HG02571 (cell line): ENCODE measurements around the gene KDM4C.
"Not testable (repeated sequence)": the region's sequence is repeated elsewhere in the genome, so short reads cannot be mapped to it uniquely, and the experiment has no call there.

Experiments used
- ATAC-seq: cut with Tn5 transposase; IDR thresholded peaks from one replicate; pipeline ENCODE4 v1.9.1; 2021; ENCODE audit warnings: mild to moderate bottlenecking, moderate library complexity; ENCODE audit not compliant: unreplicated experiment

Gene KDM4C

DNA sequence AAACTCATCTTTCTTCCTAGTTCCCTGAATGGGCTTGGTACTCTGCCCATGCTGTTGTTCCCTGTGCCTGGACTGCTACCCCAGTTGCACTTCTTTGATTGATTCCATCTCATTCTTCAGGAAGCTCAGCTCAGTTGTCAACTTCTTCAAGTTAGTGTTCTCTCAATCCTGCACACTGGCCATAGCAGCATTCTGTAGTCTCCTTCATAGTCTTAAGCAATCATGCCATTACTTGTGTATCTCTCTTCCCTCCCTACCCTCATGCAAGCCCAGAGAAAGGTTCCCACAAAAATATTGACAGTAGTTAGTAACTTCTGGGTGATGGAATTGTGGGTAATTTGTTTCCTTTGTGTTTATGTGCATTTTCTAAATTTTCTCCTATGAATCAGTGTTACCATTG is 5.5 kb downstream of the KDM4C start:
- no peak for ATAC-seq

DNA sequence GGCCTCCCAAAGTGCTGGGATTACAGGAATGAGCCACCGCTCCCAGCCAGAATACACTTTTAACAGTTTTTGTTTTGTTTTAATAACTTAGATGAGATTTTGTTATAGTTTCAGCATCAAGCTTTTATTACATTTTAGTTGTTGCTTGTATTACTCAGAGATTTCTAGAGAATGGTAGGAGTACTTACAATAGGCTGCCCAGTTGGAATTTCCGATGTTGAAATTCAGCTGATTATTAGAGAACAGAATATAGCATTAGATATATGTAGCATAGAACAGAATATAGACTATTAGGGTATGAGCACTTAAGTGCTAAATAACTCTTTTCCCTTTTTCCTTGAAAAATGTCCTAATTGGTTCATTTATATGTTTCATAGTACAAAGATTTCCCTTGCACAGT is 6.2 kb downstream of the KDM4C start:
- no peak for ATAC-seq

DNA sequence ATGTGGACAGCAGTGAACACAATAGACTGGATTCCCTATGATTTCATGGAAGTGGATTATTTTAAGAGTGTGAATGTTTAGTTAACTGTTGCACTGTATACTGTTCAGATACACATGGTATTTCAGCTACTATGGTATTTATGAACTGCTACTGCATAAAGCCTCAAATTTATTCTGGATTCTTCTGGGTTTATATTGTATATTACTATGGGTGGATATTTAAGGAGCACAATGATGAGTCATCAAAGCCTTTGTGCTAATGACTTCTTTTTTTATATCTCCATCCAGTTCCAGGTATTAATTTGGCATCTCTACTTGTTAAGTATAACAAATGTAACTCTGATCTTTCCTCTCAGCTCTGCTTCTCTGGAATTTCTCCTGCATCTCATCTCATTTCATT is 6.8 kb downstream of the KDM4C start:
- ATAC-seq, result no peak

DNA sequence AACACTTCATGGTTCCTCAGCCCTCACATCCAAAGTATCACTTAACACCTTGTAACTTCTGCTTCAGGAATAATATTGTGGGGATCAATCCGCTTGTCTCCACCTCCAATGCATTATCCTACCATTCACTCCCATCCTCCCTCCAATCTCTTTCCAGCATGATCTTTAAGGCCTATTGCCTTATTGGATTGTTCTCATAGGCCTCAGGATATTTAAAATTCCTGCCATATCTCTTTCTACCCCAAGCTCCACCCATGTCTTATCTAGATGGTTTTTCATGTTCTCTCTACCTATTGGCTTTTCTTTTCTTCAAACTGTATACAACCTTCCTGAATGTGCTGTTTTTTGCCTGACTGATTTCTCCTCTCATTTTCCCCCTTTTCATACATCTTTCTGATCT is 7.2 kb downstream of the KDM4C start:
- ATAC-seq, result no peak

DNA sequence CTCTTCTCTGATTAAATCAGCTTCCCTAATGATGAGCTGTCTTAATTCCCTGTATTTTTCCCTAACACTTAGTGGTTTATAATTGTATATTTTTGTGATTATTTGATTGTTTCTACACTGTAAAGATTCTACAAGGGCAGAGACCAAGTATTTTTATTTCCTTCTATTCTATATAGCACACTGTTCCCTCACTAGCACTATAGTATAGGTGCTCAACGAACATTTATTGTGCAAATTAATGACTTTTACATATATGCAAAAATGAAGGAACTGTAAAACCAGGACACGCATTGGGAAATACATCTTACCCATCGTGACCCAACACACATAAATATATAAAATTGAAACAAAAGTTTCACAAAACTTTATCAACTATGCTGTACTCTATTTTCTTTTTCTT is 7.6 kb downstream of the KDM4C start:
- ATAC-seq, result no peak

DNA sequence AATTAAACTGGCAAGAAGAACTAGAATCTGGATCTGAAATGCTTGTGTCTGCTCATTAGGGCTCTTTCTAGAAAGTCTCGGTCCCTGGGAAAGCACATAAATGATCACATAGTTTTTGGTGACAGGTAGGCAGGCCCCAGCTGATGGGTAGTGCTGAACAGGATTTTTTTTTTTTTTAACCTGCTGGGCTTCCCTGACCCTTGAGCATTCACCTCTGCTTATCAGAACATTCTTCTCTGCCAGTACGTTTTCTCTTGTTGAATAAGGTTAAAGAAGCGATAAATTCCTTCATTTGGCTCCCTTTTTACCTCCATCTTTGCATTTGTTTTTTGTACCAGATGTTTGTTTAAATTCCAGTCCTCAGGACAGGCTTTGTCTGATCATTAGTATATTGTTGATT is 8.8 kb downstream of the KDM4C start:
- ATAC-seq, result no peak

DNA sequence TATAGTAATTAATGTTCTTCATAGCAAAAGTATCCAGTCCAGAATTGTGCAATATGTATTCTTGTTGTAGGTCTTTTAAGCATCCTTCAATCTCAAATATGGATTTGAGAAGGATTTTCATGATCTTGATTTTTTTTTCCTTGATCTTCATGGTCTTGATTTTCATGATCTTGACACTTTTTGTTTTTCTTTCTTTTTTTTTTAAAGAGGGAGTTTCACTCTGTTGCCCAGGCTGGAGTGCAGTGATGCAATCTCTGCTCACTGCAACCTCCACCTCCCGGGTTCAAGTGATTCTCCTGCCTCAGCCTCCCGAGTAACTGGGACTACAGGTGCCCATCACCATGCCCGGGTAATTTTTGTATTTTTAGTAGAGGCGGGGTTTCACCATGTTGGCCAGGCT is 10.8 kb downstream of the KDM4C start:
- not testable (repeated sequence) for ATAC-seq

DNA sequence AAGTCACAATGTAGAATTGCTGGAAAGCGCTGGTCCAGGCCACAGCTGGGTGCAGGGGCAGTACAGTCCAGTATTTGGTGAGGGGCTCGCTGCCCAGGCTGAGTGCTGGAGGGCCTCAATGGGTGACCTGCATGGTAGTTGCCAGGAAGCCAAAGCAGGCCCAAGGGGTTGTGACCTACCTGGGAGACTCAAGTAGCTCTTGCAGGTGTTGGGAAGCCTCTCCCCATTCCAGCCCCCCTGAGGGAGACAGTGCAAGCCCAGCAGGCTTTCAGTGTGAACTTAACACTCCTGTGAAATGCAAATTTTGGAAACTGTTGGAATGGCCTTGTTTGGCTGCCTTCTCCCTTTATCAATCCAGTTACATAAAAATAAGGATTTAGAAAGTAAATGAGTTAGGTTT is 13.9 kb downstream of the KDM4C start:
- ATAC-seq, result no peak

DNA sequence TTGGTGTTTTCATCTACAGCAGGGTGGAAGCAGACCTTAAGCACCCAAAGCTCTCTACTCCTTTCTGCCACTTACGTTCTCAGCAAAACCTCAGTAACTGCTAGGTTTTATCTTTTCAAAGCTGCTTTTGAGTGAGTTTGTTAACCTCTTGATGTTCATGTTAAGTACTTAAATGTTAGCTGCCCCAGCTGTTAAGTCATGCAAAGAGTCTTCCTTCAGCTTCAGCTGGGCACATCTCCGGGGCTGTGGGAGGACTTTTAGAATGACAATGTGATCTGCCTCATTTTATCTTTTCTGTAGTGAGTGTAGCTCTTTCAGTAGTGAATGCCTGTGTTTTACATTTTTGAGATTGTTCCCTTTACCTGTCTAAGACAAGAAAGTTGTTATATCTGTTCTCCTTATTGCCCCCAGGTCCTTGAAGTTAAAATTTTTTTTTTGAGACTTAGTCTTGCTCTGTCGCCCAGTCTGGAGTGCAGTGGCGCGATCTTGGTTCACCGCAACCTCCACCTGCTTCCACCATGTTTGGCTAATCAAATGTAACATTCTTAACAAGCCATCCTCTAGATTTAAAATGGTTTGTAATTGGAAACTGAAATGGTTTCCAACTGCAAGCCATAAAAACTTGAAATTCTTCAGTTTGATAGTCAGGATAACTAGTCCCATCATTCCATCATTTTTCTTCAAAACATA is 19.6 kb downstream of the KDM4C start:
- ATAC-seq, result no peak

DNA sequence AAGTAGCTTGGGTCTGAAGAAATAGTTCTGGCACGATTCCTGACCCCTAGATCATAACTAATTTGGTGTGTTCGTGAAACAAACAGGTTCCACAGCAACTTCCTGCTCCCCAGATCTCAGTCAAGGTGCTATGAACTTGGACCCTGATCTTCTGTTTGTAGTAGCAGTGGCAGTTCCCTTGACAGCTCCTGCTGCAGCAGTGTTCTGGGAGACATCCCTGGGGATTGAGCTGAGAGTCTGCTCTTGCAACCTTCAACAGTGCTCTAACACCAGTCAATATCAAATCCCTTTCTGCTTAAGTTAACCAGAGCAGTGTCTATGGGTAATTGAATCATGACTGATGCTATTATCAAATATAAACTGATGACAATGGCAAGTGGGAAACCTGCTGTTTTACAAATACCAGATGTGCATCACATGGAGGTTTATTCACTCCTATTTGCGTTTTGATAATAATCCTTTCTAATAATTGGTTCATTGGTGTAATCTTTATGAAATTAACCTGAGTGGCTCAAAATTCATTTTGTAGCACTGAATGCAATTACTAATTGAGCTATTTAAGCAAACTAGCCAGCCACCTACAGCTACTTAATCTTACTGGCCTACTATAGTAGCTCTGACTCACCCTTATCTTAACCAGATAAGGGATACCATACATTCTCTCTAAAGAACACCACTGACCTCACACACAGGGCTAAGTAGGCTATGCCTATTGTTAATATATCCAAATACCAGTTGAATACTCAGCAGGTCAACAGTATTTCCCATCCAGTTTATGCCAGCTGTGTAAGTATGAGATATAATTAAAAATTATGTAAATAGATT is 21.9 kb downstream of the KDM4C start:
- no peak for ATAC-seq

DNA sequence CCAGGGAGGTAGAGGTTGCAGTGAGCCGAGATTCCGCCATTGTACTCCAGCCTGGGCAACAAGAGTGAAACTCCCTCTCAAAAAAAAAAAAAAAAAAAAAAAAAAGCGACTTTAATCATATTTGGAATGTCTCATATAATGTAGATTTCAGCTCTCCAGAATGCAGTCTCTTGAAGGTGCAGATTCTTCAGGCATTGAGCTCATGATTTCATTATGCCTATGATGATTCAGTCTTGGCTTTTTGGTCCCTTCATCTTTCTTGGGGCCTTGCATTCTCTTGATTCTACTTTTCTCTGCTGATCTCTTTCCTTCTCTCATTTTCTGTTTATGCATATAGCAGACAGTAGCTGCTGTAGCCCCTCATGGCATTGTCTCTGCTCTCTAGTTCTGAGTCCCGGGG is 22.9 kb downstream of the KDM4C start:
- ATAC-seq, result no peak

DNA sequence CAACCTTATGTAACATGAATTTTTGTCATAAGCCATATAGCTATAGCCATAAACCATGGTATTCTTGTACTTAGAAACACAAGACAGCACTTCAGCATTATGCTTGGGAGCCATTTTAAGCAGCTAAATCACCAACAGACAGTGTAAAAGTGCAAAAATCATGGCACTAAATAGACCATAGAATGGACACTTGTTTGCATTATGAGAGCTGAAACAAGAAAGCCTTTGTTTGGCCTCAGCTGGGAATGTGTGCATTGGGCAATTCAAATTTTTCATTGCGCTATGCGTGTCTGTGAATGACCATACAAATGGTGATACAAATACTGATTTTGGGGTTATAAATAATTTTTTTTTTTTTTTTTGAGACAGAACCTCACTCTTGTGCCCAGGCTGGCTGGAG is 23.7 kb downstream of the KDM4C start:
- ATAC-seq, result no peak

DNA sequence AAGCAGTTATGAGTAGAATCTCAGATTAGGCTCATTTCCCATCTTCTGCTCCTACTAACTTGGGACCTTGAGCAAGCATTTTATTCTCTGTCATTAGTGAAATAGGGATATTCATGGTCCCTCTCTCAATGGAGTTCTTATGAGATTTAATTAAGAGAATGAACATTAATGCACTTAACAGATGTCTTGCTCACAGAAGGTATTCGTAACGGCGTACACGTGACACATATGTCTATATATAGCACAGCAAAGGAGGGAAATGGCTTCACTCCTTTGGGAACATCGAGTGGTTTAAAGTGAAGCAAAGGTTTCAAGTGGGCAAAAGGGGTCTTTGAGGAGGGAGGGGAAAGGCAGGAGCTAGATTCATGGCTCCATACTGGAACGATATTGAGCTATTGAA is 24.6 kb downstream of the KDM4C start:
- ATAC-seq, result no peak

DNA sequence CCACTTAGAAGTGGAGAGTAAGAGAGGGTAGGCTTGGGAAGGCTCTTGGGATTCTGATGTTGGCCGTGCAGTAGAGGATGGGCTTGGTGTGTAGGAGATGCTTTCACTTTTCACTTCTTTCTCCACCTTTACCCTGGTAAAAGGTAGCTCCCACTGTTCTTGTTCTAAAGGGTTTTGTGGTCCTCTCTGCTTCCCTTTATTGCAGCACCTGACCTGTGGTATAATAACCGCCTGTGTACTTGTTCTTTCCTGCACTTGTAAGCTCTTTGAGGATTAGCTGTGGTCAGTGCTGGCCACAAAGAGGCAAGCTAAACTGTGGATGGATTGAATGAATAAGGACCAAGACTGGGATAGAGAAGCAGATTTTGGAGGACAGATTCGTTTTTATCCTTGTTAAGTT is 25.2 kb downstream of the KDM4C start:
- ATAC-seq, result no peak

DNA sequence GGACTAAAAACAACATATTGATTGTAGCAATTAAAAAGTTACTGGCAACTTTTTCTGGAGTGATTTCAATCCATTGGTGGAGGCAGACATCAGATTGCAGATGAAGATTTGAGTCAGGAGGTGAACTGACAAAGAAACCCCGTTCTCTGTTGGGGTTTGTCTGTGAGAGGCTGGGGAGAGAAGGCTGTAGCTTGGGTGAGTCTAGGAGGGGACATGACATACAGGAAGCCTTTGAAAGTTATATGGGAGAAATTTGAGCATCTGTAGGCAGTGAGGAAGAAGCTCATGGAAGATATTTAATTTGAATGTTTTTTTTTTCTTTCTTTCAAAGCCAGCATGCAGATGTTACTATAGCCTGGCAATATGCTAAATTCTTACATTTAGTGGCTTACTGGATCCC is 26.0 kb downstream of the KDM4C start:
- ATAC-seq, result no peak

DNA sequence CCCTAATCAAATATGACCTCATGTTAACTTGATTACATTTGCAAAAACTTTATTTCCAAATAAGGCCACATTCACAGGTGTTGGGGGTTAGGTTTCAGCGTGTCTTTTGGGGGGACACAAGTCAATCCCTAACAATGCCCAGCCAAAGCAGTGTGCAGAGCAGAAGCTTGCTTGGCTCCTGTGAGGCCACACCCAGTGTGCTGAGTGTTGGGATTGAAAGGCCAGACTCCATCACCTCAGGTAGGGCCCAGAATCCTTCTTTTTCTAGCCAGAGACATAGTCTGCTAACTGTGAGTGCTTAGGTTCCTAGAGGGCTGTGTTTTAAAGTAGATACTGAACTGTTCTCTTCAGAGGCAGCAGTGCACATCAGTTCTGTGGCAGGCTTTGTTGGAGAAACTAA is 27.9 kb downstream of the KDM4C start:
- ATAC-seq, result no peak

DNA sequence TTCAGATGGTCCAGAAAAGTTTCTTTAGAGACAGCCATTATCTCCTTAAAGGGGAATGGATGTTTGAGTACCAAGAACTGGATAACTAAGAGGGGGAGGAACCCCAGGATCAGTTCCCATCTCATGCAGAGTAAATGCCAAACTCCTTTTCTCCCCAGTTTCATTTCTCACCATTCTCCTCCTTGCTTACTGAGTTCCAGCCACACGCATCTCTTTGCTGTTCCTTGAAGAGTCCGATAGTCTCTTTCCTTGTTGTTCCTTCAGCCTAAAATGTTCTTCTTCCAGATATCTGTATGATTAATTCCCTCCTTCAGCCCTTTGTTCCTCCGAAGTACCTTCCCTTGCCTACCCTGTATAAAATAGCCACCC is 30.0 kb downstream of the KDM4C start:
- no peak for ATAC-seq

DNA sequence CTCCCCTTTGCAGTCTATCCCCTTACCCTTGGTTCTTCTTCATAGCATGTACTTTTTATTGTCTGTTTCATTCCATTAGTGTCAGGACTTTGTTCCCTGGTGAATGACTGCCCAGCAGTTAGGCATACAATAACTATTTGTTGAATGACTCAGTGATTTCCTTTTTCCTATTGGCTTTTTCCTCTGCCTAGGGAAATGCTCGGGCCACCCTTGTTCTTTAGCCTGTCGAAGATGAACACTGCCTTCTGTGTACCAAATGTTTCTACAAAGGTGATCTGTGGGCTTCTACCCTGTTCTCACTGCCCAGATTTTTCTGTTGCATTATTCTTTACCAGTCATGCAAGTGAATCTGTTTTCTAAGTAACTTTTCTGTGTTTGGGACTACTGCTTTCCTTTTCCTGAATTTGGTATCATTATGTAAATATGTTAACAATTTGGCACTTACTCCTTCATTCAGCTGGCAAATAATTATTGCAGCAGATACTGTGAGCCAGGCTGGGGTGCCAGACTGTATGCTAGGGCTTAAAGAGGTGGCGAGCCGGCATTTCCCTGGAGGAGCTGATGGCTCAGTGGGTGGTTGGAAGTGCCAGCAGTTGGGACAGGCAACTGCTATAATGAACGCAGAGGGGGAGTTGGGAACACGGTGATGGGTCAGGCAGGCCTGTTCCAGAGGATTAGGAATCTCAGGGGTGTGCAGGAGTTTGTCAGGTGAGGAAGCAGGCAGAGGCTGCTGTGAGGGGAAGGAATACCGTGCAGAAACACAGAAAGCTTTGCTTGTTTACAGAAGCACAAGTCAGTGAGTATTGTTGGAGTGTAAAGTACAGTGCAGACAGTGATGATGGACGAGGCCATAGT is 30.6 kb downstream of the KDM4C start:
- ATAC-seq, result no peak

DNA sequence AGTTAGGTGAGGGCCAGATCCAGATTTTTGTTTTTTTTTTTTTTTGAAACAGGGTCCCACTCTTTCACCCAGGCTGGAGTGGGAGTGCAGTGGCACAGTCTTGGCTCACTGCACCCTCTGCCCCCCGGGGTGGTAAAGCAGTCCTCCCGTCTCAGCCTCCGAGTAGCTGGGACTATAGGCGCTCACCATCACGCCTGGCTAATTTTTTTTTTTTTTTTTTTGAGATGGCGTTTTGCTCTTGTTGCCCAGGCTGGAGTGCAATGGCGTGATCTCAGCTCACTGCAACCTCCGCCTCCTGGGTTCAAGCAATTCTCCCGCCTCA is 31.2 kb downstream of the KDM4C start:
- not testable (repeated sequence) for ATAC-seq

DNA sequence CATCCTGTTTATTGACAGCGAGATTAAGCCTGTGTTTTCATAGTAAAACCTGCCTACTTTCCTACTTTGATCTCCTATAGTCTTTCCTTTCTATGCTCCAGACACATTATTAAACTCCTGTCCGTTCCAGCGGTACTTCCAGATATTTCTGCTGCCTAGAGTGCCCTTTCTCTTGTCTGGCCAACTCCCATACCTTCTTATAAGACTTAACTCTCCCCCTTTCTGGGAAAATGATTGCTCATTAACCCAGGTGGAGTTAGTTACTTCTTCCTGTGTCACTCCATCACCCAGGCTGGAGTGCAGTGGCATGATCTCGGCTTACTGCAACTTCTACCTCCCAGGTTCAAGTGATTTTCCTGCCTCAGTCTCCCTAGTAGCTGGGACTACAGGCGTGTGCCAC is 33.1 kb downstream of the KDM4C start:
- ATAC-seq, result no peak

DNA sequence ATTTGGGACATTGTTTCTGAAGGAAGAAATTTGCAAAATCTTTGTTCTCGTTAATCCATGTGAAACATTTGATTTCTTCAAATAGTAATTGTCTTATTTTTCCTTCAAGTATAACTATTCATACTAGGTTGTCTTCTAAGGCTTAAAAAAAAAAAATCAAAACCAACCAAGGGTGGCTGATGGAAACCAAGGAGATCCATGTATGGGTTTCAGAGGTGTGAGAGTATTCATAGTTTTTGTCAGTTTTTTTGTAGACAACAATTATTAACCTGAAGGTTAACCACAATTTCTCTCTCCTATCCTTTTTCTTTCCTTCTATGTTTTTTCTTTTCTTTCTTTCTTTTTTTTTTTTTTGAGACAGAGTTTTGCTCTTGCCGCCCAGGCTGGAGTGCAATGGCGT is 35.4 kb downstream of the KDM4C start:
- ATAC-seq, result no peak

DNA sequence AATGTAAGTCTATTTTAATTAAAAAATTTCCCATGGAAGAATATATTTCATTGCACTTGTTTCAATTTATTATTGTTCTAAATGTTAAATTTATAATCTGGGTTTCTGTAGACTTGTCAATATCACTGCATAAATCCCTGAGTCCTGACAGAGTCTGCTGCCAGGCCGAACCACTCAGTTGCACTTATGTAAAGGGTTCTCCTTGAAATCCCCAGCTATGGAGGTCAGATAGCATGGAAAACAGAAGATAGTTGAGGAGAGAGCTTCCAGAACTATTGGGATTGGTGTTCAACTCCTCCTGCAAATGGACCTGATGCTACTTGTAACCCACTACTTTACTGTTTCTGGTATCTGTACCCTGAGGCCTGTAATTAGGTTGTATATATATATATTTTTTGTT is 37.2 kb downstream of the KDM4C start:
- ATAC-seq, result no peak
